Natural killer cell (primary cell): Measurements from ENCODE around the gene EIF4H. TPM values are rescaled to one million over a fixed set of nuclear protein-coding genes. Genes with fewer than 3 reads are reported as not detected.

Experiments used
- ATAC-seq, 3 donors: fragments of 150-1000 bp in 2 of 3; fragments of 200-7000 bp in 1 of 3; cut with Tn5 transposase; 1 replicate in 1 of 3; 2 replicates in 2 of 3; pipeline ENCODE4 v1.10.0; 2021; ENCODE audit warnings: mild to moderate bottlenecking in 2 of 3, moderate library complexity in 2 of 3
- DNase-seq, 2 donors: peaks; one replicate each; pipeline versions ENCODE4 v3.0.0 to v3.0.0-alpha.2; 2013 to 2021; ENCODE audit warnings: mixed read lengths in 1 of 2
- H3K27ac ChIP-seq: one replicate; pipeline ENCODE4 v1.5.1; 2013; ENCODE audit warnings: mild to moderate bottlenecking, low read length
- H3K27me3 ChIP-seq: one replicate; pipeline ENCODE4 v1.6.1; 2013; ENCODE audit warnings: low read length; ENCODE audit not compliant: control insufficient read depth, insufficient read depth
- H3K36me3 ChIP-seq: one replicate; pipeline ENCODE4 v1.6.1; 2013; ENCODE audit warnings: low read length; ENCODE audit not compliant: control insufficient read depth, insufficient read depth
- H3K4me1 ChIP-seq: one replicate; pipeline ENCODE4 v1.6.1; 2013; ENCODE audit warnings: low read length; ENCODE audit not compliant: control insufficient read depth, insufficient read depth
- H3K4me3 ChIP-seq: one replicate; pipeline ENCODE4 v1.5.1; 2013; ENCODE audit warnings: low read length
- H3K9me3 ChIP-seq: one replicate; pipeline ENCODE4 v1.6.1; 2013; ENCODE audit warnings: low read length; ENCODE audit not compliant: control insufficient read depth, insufficient read depth
- H3K27ac Mint-ChIP-seq, 2 donors: one replicate each; pipeline ENCODE4 v1.8.0; 2022; ENCODE audit warnings: mild to moderate bottlenecking in 2 of 2, mixed read lengths in 2 of 2, moderate library complexity in 1 of 2
- H3K27me3 Mint-ChIP-seq, 2 donors: one replicate each; pipeline ENCODE4 v1.8.0; 2022; ENCODE audit warnings: low read depth in 2 of 2, mixed read lengths in 2 of 2
- H3K36me3 Mint-ChIP-seq: one replicate; pipeline ENCODE4 v1.8.0; 2022; ENCODE audit warnings: mixed read lengths
- H3K4me1 Mint-ChIP-seq, 2 donors: one replicate each; pipeline ENCODE4 v1.8.0; 2022; ENCODE audit warnings: mixed read lengths in 2 of 2
- H3K4me3 Mint-ChIP-seq: one replicate; pipeline ENCODE4 v1.8.0; 2022; ENCODE audit warnings: mild to moderate bottlenecking, moderate library complexity, mixed read lengths
- H3K9me3 Mint-ChIP-seq, 2 donors: one replicate each; pipeline ENCODE4 v1.8.0; 2022; ENCODE audit warnings: mixed read lengths in 2 of 2
- CTCF ChIP-seq: fragments of 200-600 bp; IDR thresholded peaks from one replicate; pipeline ENCODE4 v1.8.0; 2022; ENCODE audit warnings: antibody characterized with exemption
- WGBS: methylation state at CpG from one replicate; pipeline ENCODE4 v1.1.7; 2013; ENCODE audit warnings: missing lambda C conversion rate; ENCODE audit not compliant: insufficient coverage; 5-methylcytosine and 5-hydroxymethylcytosine counted together
- intact Hi-C: fragments of 100-400 bp; cut with micrococcal nuclease; formaldehyde crosslinking; loops from one replicate; pipeline ENCODE4 v1.14.2; 2022
- total RNA-seq, 4 donors: library from RNA; stranded (reverse); fragments of 120-200 nt in 1 of 4; gene quantifications; one replicate each; pipeline versions ENCODE4 v1.2.3 to v1.2.4, GENCODE V29; 2013 to 2022

Gene EIF4H
- total RNA-seq, 3 donors from 2014 or later (not counting 1 experiment from before 2014, with no cell fraction given), result 286 to 294 (median 294) TPM

DNA sequence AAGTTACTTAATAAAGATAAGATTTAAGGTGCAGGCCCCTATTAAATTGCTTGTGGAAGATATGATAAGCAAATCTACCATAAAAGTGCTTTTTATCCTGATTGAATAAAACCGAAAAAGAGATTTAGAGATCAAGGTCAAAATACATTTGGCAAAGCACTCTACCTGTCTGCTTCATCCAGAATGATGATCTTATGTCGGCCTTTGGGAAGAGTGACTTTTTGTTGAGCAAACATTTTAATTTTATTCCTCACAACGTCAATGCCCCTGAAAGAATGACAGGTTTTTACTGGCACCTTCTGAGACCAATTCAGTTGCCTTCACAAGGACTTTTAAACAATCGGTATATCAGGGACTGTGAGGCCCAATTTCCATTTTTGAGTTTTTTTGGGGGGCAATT is 72.3 kb downstream of the EIF4H start:
- 94% methylated on average over 4 of the region's 4 CpGs for WGBS
- ATAC-seq (no peak), DNase-seq (no peak)
- Mint-ChIP-seq H3K9me3 (no peaks in the 10 kb centered on the region), H3K36me3 (peaks cover 8% of the 10 kb centered on the region), H3K27ac (no peak overlapping the region), H3K4me1 (peaks cover 5 to 6% of the 10 kb centered on the region in 2 donors), H3K27me3 (no peaks in the 10 kb centered on the region), H3K4me3 (no peak overlapping the region)
- peaks cover 2% of the 10 kb centered on the region for H3K4me1 ChIP-seq
- H3K27ac ChIP-seq, result no peak overlapping the region
- no peak overlapping the region for H3K4me3 ChIP-seq
- H3K9me3 ChIP-seq, result no peaks in the 10 kb centered on the region
- H3K27me3 ChIP-seq, result no peaks in the 10 kb centered on the region
- peaks cover 37% of the 10 kb centered on the region for H3K36me3 ChIP-seq
- intact Hi-C loops, result no loop called here
- no peak for TF ChIP-seq CTCF

Other genes with a start within 250 kb of the EIF4H start
- under 1 TPM in 1 of 3 donors, not detected in 2; 0.75 TPM for gene ELN, start 146.2 kb upstream of the EIF4H start, total RNA-seq
- gene LIMK1, start 90.6 kb upstream of the EIF4H start, total RNA-seq, result 10 to 100 TPM; 54.0 to 66.0 (median 55.0) TPM
- gene LAT2, start 35.6 kb downstream of the EIF4H start, total RNA-seq, result 100 to 1,000 TPM; 124 to 163 (median 145) TPM
- gene RFC2, start 80.0 kb downstream of the EIF4H start, total RNA-seq, result 10 to 100 TPM; 16.9 to 26.5 (median 20.5) TPM
- gene CLIP2, start 115.1 kb downstream of the EIF4H start, total RNA-seq, result 10 to 100 TPM in 2 of 3 donors, 1 to 10 TPM in 1; 8.5 to 14.7 (median 10.5) TPM